Neural cell (in vitro differentiated cells): ENCODE measurements around the gene COL2A1. TPM values are rescaled to one million over a fixed set of nuclear protein-coding genes. Genes with fewer than 3 reads are reported as not detected.

Source experiments
- H2AFZ ChIP-seq: fragments of 200-600, 300-800 bp; sonication (generic), shearing (Covaris generic); 2 replicates; pipeline ENCODE4 v1.6.0; 2014; ENCODE audit warnings: low read depth, mild to moderate bottlenecking, antibody characterized with exemption, low read length, moderate library complexity
- H3F3A ChIP-seq: fragments of 200-600 bp; shearing (Covaris generic); 2 replicates; pipeline ENCODE4 v1.6.1; 2016; ENCODE audit warnings: mild to moderate bottlenecking, moderate library complexity, mixed read lengths, antibody characterized with exemption, low read length; ENCODE audit not compliant: insufficient read depth, poor library complexity, severe bottlenecking
- H3K27ac ChIP-seq: fragments of 200-600, 300-800 bp; sonication (generic), shearing (Covaris generic); 2 replicates; pipeline ENCODE4 v1.5.1; 2014; ENCODE audit warnings: mild to moderate bottlenecking, low read length, moderate library complexity
- H3K27me3 ChIP-seq: fragments of 300-800, 200-600 bp; sonication (generic), shearing (Covaris generic); 2 replicates; pipeline ENCODE4 v1.6.0; 2014; ENCODE audit warnings: mild to moderate bottlenecking, low read depth, low read length, moderate library complexity; ENCODE audit not compliant: insufficient read depth
- H3K36me3 ChIP-seq: fragments of 300-800, 200-600 bp; sonication (generic), shearing (Covaris generic); 2 replicates; pipeline ENCODE4 v1.5.1; 2014; ENCODE audit warnings: mild to moderate bottlenecking, antibody characterized with exemption, low read length, moderate library complexity; ENCODE audit not compliant: insufficient read depth
- H3K4me2 ChIP-seq: fragments of 300-800, 200-600 bp; sonication (generic), shearing (Covaris generic); 2 replicates; pipeline ENCODE4 v1.6.0; 2014; ENCODE audit warnings: mild to moderate bottlenecking, low read length
- H3K4me3 ChIP-seq: fragments of 300-800, 200-600 bp; sonication (generic), shearing (Covaris generic); 2 replicates; pipeline ENCODE4 v1.5.1; 2014; ENCODE audit warnings: mild to moderate bottlenecking, low read length, moderate library complexity
- H3K79me2 ChIP-seq: fragments of 200-600 bp; shearing (Covaris generic); replicated peaks from 2 replicates; pipeline ENCODE4 v1.6.0; 2014; ENCODE audit warnings: mild to moderate bottlenecking, low read length, moderate library complexity; ENCODE audit not compliant: insufficient read depth
- H3K9ac ChIP-seq: fragments of 300-800, 200-600 bp; sonication (generic), shearing (Covaris generic); 2 replicates; pipeline ENCODE4 v1.6.1; 2016; ENCODE audit warnings: mild to moderate bottlenecking, low read length, mixed read lengths
- H3K9me2 ChIP-seq: fragments of 200-600 bp; shearing (Covaris generic); 2 replicates; pipeline ENCODE4 v1.6.1; 2016; ENCODE audit warnings: mild to moderate bottlenecking, low read length, mixed read lengths; ENCODE audit not compliant: insufficient read depth
- H3K9me3 ChIP-seq: fragments of 200-600, 300-800 bp; sonication (generic), shearing (Covaris generic); 2 replicates; pipeline ENCODE4 v1.6.1; 2016; ENCODE audit warnings: mild to moderate bottlenecking, mixed run types, low read length, moderate library complexity, mixed read lengths
- H4K20me1 ChIP-seq: fragments of 200-600 bp; shearing (Covaris generic); 2 replicates; pipeline ENCODE4 v1.6.1; 2016; ENCODE audit warnings: mild to moderate bottlenecking, mixed run types; ENCODE audit not compliant: insufficient read depth
- CTCF ChIP-seq: fragments of 450-650 bp; IDR thresholded peaks from 2 replicates; pipeline ENCODE4 v1.5.1; 2014; ENCODE audit warnings: antibody characterized with exemption, mild to moderate bottlenecking, moderate library complexity; ENCODE audit not compliant: poor library complexity, severe bottlenecking
- EP300 ChIP-seq: fragments of 450-650 bp; conservative IDR thresholded peaks from 2 replicates; pipeline ENCODE4 v1.6.1; 2014; ENCODE audit warnings: antibody characterized with exemption, mild to moderate bottlenecking, moderate library complexity; ENCODE audit not compliant: poor library complexity, severe bottlenecking
- EZH2 ChIP-seq: fragments of 200-600, 300-800 bp; shearing (Covaris generic), sonication (generic); IDR thresholded peaks from 2 replicates; pipeline ENCODE4 v1.6.1; 2014; ENCODE audit warnings: antibody characterized with exemption, low read length, borderline replicate concordance, mild to moderate bottlenecking; ENCODE audit not compliant: insufficient read depth, poor library complexity, severe bottlenecking
- MXI1 ChIP-seq: fragments of 450-650 bp; conservative IDR thresholded peaks from 2 replicates; pipeline ENCODE4 v1.6.1; 2014; ENCODE audit warnings: antibody characterized with exemption, mild to moderate bottlenecking; ENCODE audit not compliant: poor library complexity, severe bottlenecking
- POLR2AphosphoS5 ChIP-seq: IDR thresholded peaks from 2 replicates; pipeline ENCODE4 v1.6.1; 2012
- RAD21 ChIP-seq: fragments of 450-650 bp; conservative IDR thresholded peaks from 2 replicates; pipeline ENCODE4 v1.6.1; 2014; ENCODE audit warnings: antibody characterized with exemption, mild to moderate bottlenecking, moderate library complexity
- REST ChIP-seq: IDR thresholded peaks from 2 replicates; pipeline ENCODE4 v1.6.1; 2012; ENCODE audit warnings: borderline replicate concordance
- SMC3 ChIP-seq: fragments of 450-650 bp; conservative IDR thresholded peaks from 2 replicates; pipeline ENCODE4 v1.6.1; 2014; ENCODE audit warnings: antibody characterized with exemption, mild to moderate bottlenecking, moderate library complexity; ENCODE audit not compliant: poor library complexity
- TAF1 ChIP-seq: IDR thresholded peaks from 2 replicates; pipeline ENCODE4 v1.6.1; 2012; ENCODE audit warnings: low read depth
- polyA plus RNA-seq: library from polyadenylated mRNA; depleted of rRNA; stranded (reverse); fragments of >200 nt; gene quantifications from 2 replicates; pipeline ENCODE4 v1.2.3, GENCODE V29; 2014

Gene COL2A1
- polyA plus RNA-seq, 1 donor from 2014 or later: 1.3 TPM

DNA sequence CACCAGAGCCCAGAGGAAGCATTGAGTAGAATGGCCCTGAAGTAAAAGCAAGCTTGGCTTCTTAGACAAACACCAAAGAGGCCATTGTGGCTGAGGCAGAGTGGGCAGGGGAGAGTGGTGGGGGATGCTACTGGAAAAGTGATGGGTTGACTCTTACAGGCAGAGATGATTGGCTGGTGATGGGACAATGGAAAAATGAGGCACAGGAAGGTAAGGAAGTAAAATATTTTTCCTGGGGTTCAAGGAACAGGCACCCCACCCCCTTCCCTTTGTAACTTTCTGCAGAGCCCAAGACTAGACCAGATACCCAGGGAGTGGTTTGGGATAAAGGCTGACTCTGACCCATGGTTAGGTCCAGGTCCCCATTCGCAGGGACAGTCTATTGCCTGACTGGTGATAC lies 34.9 kb upstream of the COL2A1 start (continued):
- no peak for TF ChIP-seq CTCF
- TF ChIP-seq RAD21: no peak

DNA sequence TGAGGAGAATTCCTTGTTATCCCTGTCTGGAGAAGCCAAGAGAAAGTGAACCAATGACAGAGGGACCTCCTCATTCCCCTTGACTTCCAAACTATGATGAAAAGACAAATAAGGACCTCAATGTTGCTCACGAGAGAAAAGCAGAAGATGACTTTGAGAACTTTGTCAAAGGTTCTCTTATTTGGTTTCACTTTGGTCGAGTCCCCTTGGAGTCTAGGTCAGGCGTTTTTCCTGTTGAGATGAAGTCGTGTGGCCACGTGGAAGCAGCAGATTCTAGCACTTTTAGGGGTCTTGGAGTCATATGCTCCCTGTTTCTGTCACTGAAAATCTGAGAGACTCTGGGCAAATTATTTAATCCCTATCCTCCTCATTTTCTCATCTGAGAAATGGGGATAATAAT lies 33.8 kb upstream of the COL2A1 start:
- Histone ChIP-seq H3F3A (no peaks in the 10 kb centered on the region), H3K4me3 (no peak overlapping the region), H3K79me2 (no peaks in the 10 kb centered on the region), H3K9me3 (no peaks in the 10 kb centered on the region), H2AFZ (no peak overlapping the region), H3K36me3 (no peaks in the 10 kb centered on the region), H4K20me1 (no peaks in the 10 kb centered on the region), H3K9me2 (no peaks in the 10 kb centered on the region), H3K27me3 (no peaks in the 10 kb centered on the region), H3K4me2 (no peak overlapping the region), H3K9ac (no peak overlapping the region), H3K27ac (no peak overlapping the region)
- TF ChIP-seq TAF1: no peak
- no peak for TF ChIP-seq CTCF
- TF ChIP-seq REST: no peak
- no peak for TF ChIP-seq EZH2
- no peak for TF ChIP-seq SMC3
- no peak for TF ChIP-seq RAD21
- TF ChIP-seq POLR2AphosphoS5: no peak
- TF ChIP-seq MXI1: no peak
- TF ChIP-seq EP300: no peak
